ENCODE data around the gene SH2D2A.

The SH2D2A gene

DNA sequence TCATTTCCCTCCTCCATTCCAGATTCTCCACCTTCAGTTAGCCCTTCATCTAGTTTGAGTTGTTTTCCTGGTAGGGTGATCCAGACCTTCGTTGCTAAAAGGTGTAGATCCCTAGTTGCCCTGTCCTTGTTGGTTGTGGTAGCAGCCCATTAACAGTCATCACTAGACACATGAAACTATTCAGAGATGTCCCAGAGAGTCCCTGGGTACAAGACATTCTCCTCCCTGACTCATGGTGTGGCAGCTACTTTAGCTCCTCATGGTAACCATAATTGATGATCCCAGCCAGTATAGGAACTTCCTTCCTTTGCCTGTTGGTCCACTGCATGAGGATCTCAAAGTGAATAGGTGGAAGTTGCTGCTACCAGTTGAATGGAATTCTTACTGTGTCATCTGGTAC lies 6.0 kb upstream of the SH2D2A start:
- no peak for DNase-seq

- no peak for DNase-seq
These were observed 5.2 kb upstream of the SH2D2A start for GRCh38 chr1:156821801-156822200.

GRCh38 chr1:156815961-156816422 lies 656 bp downstream of the SH2D2A start:
- no peak for DNase-seq

DNA sequence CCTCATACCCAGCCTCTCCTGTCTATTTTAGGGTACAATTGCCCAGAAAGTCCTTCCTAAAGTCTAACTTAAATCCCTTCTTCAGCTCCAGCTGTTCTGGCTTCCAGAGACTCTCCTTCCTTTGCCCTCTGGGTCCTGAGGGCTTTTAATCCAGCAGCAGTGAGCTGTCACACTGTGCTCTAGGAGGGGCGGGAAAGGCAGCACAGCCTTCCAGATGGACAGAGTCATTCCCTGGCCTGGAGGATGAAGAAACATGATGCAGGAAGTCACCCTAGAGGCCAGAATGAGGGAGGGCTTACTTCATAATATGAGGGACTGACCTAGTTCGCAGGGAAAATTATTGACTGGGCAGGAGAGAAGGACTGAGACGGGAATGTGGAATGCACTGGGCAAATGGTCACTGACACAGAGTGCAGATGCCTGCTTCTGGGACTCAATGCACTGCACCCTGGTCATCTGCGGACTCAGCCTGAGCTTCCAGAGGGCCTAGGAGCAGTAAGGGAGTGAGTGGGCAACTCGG lies 1.3 kb downstream of the SH2D2A start:
- no peak for DNase-seq

DNA sequence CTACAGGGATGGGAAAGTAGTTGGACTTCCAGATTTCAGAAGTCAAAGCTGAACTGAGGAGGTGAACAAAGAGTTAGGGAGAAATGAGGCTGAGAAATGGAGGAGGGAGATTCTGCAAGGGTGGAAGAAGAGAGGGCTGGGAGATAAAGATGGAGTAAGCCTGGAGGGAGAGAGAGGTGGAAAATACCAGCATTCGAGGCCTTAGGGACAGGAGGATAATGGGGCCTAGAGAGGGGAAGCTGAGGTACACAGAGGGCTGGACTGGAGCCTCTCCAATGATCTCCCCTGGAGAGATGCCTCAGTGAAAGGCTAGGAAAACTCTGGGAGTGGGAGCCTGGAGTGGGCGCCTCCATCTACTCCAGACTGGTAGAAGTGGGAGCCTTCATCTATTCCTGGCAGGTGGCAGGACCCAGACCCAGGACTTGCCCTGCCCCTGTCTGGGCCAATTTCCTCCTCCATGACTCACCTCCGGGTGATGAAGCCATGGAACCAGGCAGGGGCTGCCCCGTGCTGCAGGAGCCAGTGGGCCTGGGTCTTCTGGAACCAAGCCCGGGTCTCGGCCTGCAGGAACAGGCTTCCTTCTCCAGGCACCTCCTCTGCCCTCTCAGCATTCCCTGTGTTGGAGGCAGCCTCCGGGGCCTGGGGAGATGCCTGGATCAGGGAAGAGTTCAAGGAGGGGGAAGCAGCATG lies 1.9 kb downstream of the SH2D2A start:
- DNase-seq: no peak

DNA sequence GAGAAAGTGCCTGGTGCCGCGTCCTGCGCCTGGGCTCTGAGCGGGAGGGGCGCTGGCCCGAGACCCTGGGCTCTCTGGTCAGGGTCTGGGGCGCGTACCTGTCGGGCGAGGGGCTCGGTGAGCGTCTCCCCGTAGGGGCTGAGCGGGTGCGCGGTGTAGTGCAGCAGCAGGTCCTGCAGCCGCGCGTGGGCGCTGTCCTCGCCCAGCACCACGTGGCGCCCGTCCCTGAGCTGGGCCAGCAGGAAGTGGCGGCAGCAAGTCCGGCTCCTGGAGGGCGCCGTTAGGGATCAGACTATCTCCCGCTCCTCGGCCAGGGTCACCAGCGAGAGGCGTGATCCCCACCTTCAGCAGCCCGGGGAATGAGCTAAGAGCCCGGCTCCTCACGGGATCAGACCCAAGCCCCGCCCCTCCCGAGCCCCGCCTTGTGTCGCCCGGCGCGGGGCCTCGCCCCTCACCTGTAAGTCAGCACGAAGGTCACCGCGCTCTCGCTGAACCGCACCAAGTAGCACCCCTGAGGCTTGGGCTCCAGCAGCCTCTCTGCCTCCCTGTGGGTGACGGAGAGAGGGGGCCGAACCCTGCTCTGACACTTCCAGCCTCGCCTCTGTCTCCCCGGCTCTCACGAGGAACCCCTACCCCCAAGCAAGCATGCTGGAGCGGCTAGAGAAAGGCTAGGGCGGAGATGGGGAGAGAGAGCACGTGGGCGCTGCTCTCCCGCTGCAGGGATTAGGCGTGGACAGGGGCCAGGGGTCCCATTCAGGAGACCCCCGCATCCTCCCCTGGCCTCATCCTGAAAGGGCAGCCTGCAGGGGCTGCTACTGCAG lies 2.7 kb downstream of the SH2D2A start:
- peak; percentile 81 for DNase-seq

DNA sequence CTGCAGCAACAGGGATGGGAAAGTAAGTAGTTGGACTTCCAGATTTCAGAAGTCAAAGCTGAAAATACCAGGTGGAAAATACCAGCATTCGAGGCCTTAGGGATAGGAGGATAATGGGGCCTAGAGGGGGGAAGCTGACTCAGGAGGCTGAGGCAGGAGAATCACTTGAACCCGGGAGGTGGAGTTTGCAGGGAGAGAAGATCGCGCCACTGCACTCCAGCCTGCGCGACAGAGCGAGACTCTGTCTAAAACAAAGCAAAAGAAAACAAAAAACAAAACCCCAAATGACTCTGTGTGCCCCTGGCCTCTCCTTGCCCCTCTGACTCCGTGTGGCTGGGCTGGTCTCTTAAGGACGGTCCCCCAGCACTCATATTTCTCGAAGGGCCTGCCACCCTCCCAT lies 3.4 kb downstream of the SH2D2A start:
- DNase-seq: no peak

GRCh38 chr1:156812293-156812990 lies 4.2 kb downstream of the SH2D2A start:
- DNase-seq: no peak

DNA sequence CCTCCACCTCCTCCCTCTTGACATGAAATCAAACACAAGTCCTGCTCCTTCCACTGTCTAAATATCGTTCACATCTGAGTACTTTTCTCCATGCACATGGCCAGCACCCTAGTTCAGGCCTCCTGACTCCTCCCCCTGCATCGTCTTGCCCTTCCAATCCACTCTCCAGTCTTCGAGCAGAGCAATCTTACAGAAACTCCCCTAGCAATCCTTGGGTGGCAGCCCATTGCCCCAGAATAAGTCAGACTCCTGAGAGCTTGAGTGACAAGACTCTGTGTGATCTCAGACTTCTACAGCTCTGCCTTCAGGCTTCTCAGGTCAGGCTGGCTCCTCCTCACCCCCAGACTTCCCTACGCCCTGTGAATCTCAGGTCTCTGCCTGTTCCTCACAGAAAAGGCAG lies 5.5 kb downstream of the SH2D2A start:
- no peak for DNase-seq

GRCh38 chr1:156809711-156810366 lies 6.8 kb downstream of the SH2D2A start:
- DNase-seq: no peak

- no peak for DNase-seq
These were observed 7.4 kb downstream of the SH2D2A start for GRCh38 chr1:156809281-156809680.

DNA sequence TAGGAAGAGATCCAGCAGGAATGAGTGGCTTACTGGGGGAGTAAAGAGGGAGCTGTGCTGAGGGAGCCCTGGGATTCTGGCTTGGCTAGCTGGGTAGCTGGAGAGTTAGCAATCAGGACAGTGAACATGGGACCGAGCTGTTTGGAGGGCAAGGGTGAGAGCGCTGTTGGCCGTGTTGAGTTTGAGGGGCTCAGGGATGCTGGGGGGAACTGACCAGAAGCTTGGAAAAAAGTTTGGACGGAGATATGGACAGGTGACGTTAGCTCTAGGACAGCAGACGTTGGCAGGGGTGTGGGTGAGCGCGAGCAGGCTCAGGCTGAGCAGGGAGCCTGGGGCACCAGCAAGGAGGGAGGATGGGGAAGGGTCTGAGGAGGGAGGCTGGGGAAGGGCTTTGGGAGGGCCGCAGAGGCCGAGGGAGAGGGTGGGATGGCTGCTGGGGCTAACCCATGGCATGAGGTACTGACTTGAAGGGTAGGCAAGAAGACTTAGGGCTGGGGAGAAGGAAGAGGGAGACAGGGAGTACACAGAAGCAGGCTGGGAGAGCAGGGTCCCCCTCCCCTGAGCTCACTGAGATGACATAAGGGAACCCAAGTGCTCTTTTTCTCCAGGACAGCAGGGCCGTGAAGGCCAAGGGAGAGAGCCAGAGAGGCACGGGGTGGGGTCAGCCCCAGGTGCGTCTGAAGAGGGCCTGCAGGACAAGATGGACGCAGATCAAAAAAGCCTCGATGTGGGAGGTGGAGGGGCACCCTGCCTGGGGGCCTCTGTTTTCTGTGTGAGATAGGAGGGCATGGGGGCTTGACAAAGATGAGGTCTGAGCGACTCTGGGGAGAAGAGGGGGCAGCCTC lies 8.2 kb downstream of the SH2D2A start:
- DNase-seq: no peak

DNA sequence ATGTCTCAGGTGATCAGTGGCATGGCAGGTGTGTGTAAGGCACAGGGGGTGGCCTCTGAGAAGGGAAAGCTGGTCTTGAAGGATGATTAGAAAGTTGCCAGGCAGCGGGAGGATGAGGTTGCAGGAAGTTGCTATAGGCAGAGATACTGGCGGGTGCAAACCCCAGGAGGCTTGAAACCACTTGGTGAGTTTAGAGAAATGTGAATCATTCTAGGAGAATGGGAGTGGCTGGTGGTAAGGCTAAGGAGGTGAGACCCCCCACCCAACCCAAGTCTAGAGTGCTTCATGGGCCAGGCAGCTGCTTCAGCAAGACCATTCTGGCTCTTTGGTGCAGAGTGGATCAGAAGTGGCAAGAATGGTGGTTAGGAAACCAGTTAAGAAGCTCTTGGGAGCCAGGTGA lies 9.0 kb downstream of the SH2D2A start:
- no peak for DNase-seq

- DNase-seq: no peak
These were observed 9.9 kb downstream of the SH2D2A start for GRCh38 chr1:156806512-156807440.

- DNase-seq: no peak
These were observed 10.7 kb downstream of the SH2D2A start for GRCh38 chr1:156805766-156806511.

- DNase-seq: no peak
These were observed 11.9 kb downstream of the SH2D2A start for GRCh38 chr1:156804572-156805243.

GRCh38 chr1:156804026-156804425 lies 12.6 kb downstream of the SH2D2A start:
- no peak for DNase-seq

DNA sequence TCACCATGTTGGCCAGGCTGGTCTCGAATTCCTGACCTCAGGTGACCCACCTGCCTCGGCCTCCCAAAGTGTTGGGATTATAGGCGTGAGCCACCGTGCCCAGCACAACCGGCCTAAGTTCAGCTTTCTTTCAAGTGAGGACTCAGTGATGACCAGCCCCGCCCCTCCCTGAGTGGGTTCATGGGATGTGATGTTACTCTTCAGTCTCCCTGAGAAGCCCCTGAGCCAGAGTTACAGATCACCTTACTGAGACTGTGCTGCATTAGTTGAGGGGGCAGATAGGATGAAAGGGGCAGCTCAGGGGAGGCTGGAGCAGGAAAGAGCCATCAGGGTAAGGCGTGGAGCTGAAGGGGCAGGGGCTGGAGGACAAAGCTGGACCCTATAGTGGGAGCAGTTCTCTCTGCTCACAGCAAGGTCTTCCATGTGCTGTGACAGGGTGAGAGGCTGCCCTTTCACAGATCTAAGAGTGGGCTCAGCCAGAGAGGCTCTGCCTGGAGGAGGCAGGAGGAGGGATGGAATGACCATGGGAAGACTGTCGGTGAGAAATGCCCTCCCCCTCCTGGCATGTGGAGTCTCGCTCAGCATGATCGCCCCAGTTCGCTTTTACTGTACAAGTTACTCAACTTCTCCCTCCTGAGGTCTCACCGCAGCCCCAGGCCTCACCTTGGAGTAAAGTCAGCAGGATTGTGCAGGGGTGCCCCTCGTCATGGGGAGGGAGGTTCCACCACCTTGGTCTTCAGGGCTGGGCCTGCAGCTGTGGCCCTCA lies 13.4 kb downstream of the SH2D2A start:
- DNase-seq: no peak
